Spleen (tissue), 11 donors: ENCODE measurements around the gene SLC9A3. TPM values are rescaled to one million over a fixed set of nuclear protein-coding genes. Genes with fewer than 3 reads are reported as not detected.

Experiments
- DNase-seq: peaks from one replicate; pipeline ENCODE4 v3.0.0-alpha.2; 2020
- H3K27ac ChIP-seq, 8 donors: fragments of 200-600 bp; sonication (generic) in 7 of 8; 1 replicate in 4 of 8; 2 replicates in 4 of 8; pipeline versions ENCODE4 v1.5.0 to v1.8.0; 2016 to 2021; ENCODE audit warnings: inconsistent platforms in 4 of 8, mild to moderate bottlenecking in 4 of 8, moderate library complexity in 1 of 8
- H3K27me3 ChIP-seq, 7 donors: fragments of 200-600 bp; sonication (generic) in 6 of 7; replicated peaks in 1 of 7; 1 replicate in 4 of 7; 2 replicates in 3 of 7; pipeline versions ENCODE4 v1.5.0 to v1.8.0; 2016 to 2021; ENCODE audit warnings: inconsistent platforms in 3 of 7, mild to moderate bottlenecking in 1 of 7
- H3K36me3 ChIP-seq, 6 donors: fragments of 200-600 bp; sonication (generic) in 5 of 6; 1 replicate in 4 of 6; 2 replicates in 2 of 6; pipeline versions ENCODE4 v1.5.0 to v1.8.0; 2016 to 2021; ENCODE audit warnings: inconsistent platforms in 2 of 6
- H3K4me1 ChIP-seq, 6 donors: fragments of 200-600 bp; sonication (generic) in 5 of 6; 1 replicate in 3 of 6; 2 replicates in 3 of 6; pipeline versions ENCODE4 v1.5.0 to v1.8.0; 2016 to 2021; ENCODE audit warnings: inconsistent platforms in 3 of 6
- H3K4me3 ChIP-seq, 8 donors: fragments of 200-600 bp; sonication (generic) in 7 of 8; 1 replicate in 4 of 8; 2 replicates in 4 of 8; pipeline versions ENCODE4 v1.5.0 to v1.8.0; 2016 to 2021; ENCODE audit warnings: inconsistent platforms in 4 of 8, mild to moderate bottlenecking in 4 of 8, moderate library complexity in 2 of 8
- H3K9me3 ChIP-seq, 8 donors: fragments of 200-600 bp; sonication (generic) in 7 of 8; 1 replicate in 4 of 8; 2 replicates in 4 of 8; pipeline versions ENCODE4 v1.5.0 to v1.8.0; 2016 to 2021; ENCODE audit warnings: inconsistent platforms in 4 of 8
- CTCF ChIP-seq, 11 experiments: fragments of 200-600 bp in 7 of 11; fragments of 450-650 bp in 4 of 11; sonication (generic) in 4 of 11; IDR thresholded peaks in 8 of 11; conservative IDR thresholded peaks in 3 of 11; 1 replicate in 7 of 11; 2 replicates in 4 of 11; pipeline versions ENCODE4 v1.4.0 to v1.8.0; 2016 to 2021; ENCODE audit warnings: antibody characterized with exemption in 11 of 11, inconsistent platforms in 4 of 11, mild to moderate bottlenecking in 1 of 11
- POLR2A ChIP-seq, 3 donors: fragments of 450-650 bp; IDR thresholded peaks; one replicate each; pipeline ENCODE4 v1.5.1; 2017; ENCODE audit warnings: antibody characterized with exemption in 3 of 3, mild to moderate bottlenecking in 1 of 3
- POLR2AphosphoS5 ChIP-seq, 3 donors: sonication (generic); formaldehyde crosslinking; IDR thresholded peaks; one replicate each; pipeline ENCODE4 v1.5.1; 2017; ENCODE audit warnings: antibody characterized with exemption in 3 of 3
- WGBS, 5 donors: extraction: QIAGEN DNeasy Blood & Tissue Kit in 3 of 5; methylation state at CpG; one replicate each; pipeline versions ENCODE4 v1.1.5 to v1.1.7; 2013 to 2018; 5-methylcytosine and 5-hydroxymethylcytosine counted together
- intact Hi-C: fragments of 100-400 bp; cut with DNase I; formaldehyde crosslinking; loops from one replicate; pipeline ENCODE4 v1.15.0; 2023; ENCODE audit warnings: low total_unique reads
- polyA plus RNA-seq, 3 donors: library from polyadenylated mRNA; stranded (reverse); fragments of 200-250 nt; gene quantifications; one replicate each; pipeline ENCODE4 v1.2.1, GENCODE V29; 2013
- total RNA-seq, 7 donors: library from RNA; depleted of rRNA in 3 of 7; stranded (reverse); fragments of >200 nt in 3 of 7; fragmentation: NEBNext Ultra II Directional in 4 of 7; extraction: Animal tissue kit (Norgen Biotek cat#: 25700) in 4 of 7; gene quantifications; one replicate each; pipeline versions ENCODE4 v1.1.0 to v1.2.1, GENCODE V29; 2016 to 2021
- donor health status: healthy with polysubstance abuse.
- donor health status: DM: no; HTN: no; CAD: no; lungs with moderate emphysema.
- donor health status: DM: no; HTN: no; CAD: no.
- donor health status: Bipolar disorder and iron deficiency.
- donor health status: healthy.
- donor health status: DM: no; HTN: no; CAD: no.
- donor health status: DM: yes; HTN: yes; CAD: no.

Gene SLC9A3
- total and polyA plus RNA-seq, 10 donors, result 1.0 to 3.2 (median 1.5) TPM

- Histone ChIP-seq H3K9me3 (no peaks in the 10 kb centered on the region), H3K4me3 (peak overlapping the region in 1 of 8 donors; percentile 98), H3K36me3 (peaks cover 0 to 40% (median 14%) of the 10 kb centered on the region in 6 donors), H3K4me1 (peaks cover 21 to 52% (median 40%) of the 10 kb centered on the region in 6 donors), H3K27ac (peak overlapping the region in 2 of 8 donors; percentile 83 to 89), H3K27me3 (peaks cover 0 to 25% (median 22%) of the 10 kb centered on the region in 7 donors)
- TF ChIP-seq POLR2AphosphoS5 (IDR thresholded peaks at IDR 0.05), result peak; percentile 11 to 61 (median 14)
- no peak for TF ChIP-seq POLR2A (IDR thresholded peaks at IDR 0.05)
- peak; percentile 81 for DNase-seq
- WGBS, 5 donors, result 88 to 93% (median 91%) methylated on average over 25 to 31 of the region's 31 CpGs
- intact Hi-C loops, result no loop called here
These were observed 53.1 kb downstream of the SLC9A3 start for GRCh38 chr5:470961-471749.

- peaks cover 18 to 49% (median 38%) of the 10 kb centered on the region in 6 donors for H3K4me1 ChIP-seq
- no peaks in the 10 kb centered on the region for H3K9me3 ChIP-seq
- intact Hi-C loops, result no loop called here
- peaks cover 0 to 13% (median 10%) of the 10 kb centered on the region in 7 donors for H3K27me3 ChIP-seq
- no peak overlapping the region for H3K4me3 ChIP-seq
- TF ChIP-seq POLR2A (IDR thresholded peaks at IDR 0.05), result no peak
- TF ChIP-seq POLR2AphosphoS5 (IDR thresholded peaks at IDR 0.05), result peak; percentile 4 to 69 (median 39)
- H3K36me3 ChIP-seq, result peaks cover 0 to 52% (median 26%) of the 10 kb centered on the region in 6 donors
- WGBS, 5 donors, result 91 to 95% (median 91%) methylated on average over 14 to 19 of the region's 19 CpGs
- DNase-seq, result peak; percentile 78
- no peak overlapping the region for H3K27ac ChIP-seq
These were observed 54.3 kb downstream of the SLC9A3 start for GRCh38 chr5:469752-470483.

- H3K27me3 ChIP-seq, result peaks cover 0 to under 1% (median 0%) of the 10 kb centered on the region in 7 donors
- intact Hi-C loops, result no loop called here
- no peak for TF ChIP-seq CTCF (IDR thresholded peaks at IDR 0.05 in 8 of 11, conservative IDR thresholded peaks at IDR 0.05 in 3 of 11)
- peaks cover 16 to 52% (median 35%) of the 10 kb centered on the region in 6 donors for H3K4me1 ChIP-seq
- H3K36me3 ChIP-seq, result peaks cover 0 to 67% (median 35%) of the 10 kb centered on the region in 6 donors
- H3K27ac ChIP-seq, result no peak overlapping the region
- H3K4me3 ChIP-seq, result no peak overlapping the region
- H3K9me3 ChIP-seq, result no peaks in the 10 kb centered on the region
- WGBS, 5 donors, result 93 to 98% (median 97%) methylated on average over 4 to 5 of the region's 6 CpGs
- DNase-seq, result peak; percentile 56
These were observed 55.8 kb downstream of the SLC9A3 start for GRCh38 chr5:468401-468800.

- TF ChIP-seq CTCF (IDR thresholded peaks at IDR 0.05 in 8 of 11, conservative IDR thresholded peaks at IDR 0.05 in 3 of 11), result no peak
- TF ChIP-seq POLR2AphosphoS5 (IDR thresholded peaks at IDR 0.05), result peak; percentile 8 to 65 (median 17)
- TF ChIP-seq POLR2A (IDR thresholded peaks at IDR 0.05), result no peak
- H3K27ac ChIP-seq, result no peak overlapping the region
- peak; percentile 72 for DNase-seq
- H3K4me3 ChIP-seq, result no peak overlapping the region
- H3K9me3 ChIP-seq, result no peaks in the 10 kb centered on the region
- H3K27me3 ChIP-seq, result no peaks in the 10 kb centered on the region
- peaks cover 11 to 43% (median 26%) of the 10 kb centered on the region in 6 donors for H3K4me1 ChIP-seq
- H3K36me3 ChIP-seq, result peaks cover 0 to 83% (median 50%) of the 10 kb centered on the region in 6 donors
- intact Hi-C loops, result no loop called here
- 93 to 96% (median 94%) methylated on average over 24 to 30 of the region's 30 CpGs for WGBS, 5 donors
These were observed 57.5 kb downstream of the SLC9A3 start for GRCh38 chr5:466661-467310.
